Colonic mucosa (tissue), 4 donors: ENCODE data around the gene LYSMD2. TPM values are rescaled to one million over a fixed set of nuclear protein-coding genes. Genes with fewer than 3 reads are reported as not detected.

Source experiments
- DNase-seq: peaks from one replicate; pipeline ENCODE4 v3.0.0-alpha.2; 2020
- H3K27ac ChIP-seq: fragments of 200-600 bp; one replicate; pipeline ENCODE4 v1.8.0; 2021
- H3K27me3 ChIP-seq: fragments of 200-600 bp; one replicate; pipeline ENCODE4 v1.8.0; 2021
- H3K36me3 ChIP-seq: fragments of 200-600 bp; one replicate; pipeline ENCODE4 v1.8.0; 2021
- H3K4me1 ChIP-seq: fragments of 200-600 bp; one replicate; pipeline ENCODE4 v1.8.0; 2021; ENCODE audit warnings: mild to moderate bottlenecking
- H3K4me3 ChIP-seq: fragments of 200-600 bp; one replicate; pipeline ENCODE4 v1.8.0; 2021
- H3K9ac ChIP-seq, 2 donors: one replicate each; pipeline ENCODE4 v1.7.0; 2013; ENCODE audit warnings: control low read depth in 2 of 2, low read depth in 2 of 2, low read length in 2 of 2
- H3K9me3 ChIP-seq: fragments of 200-600 bp; one replicate; pipeline ENCODE4 v1.8.0; 2021
- intact Hi-C: fragments of 100-400 bp; cut with DNase I; formaldehyde crosslinking; loops from one replicate; pipeline ENCODE4 v1.14.1; 2022
- total RNA-seq, 2 donors: library from RNA; stranded (reverse); fragmentation: NEBNext Ultra II Directional in 1 of 2; extraction: Animal tissue kit (Norgen Biotek cat#: 25700) in 1 of 2; gene quantifications; one replicate each; pipeline ENCODE4 v1.2.1, GENCODE V29; 2021
- TF ChIP-seq, protein P1 (sequence below): fragments of 200-600 bp; IDR thresholded peaks from one replicate; pipeline ENCODE4 v1.8.0; 2022; ENCODE audit warnings: antibody characterized with exemption, mild to moderate bottlenecking
- donor health status: healthy.
- donor health status: DM: no; HTN: no; CAD: no.
- donor health status: DM: no; HTN: no; CAD: no.

Gene LYSMD2
- total RNA-seq, 2 donors from 2014 or later = 7.1 to 7.8 TPM

- intact Hi-C loops = no loop called here
These were observed 49.9 kb downstream of the LYSMD2 start for GRCh38 chr15:51687565-51687964.

GRCh38 chr15:51681303-51681963 lies 56.0 kb downstream of the LYSMD2 start, which contains the start of gene SCG3:
TSS of gene SCG3 (plus strand) at chr15:51681503. CDS start at chr15:51681756, 253 bp downstream.
- TF ChIP-seq, protein P1, sequence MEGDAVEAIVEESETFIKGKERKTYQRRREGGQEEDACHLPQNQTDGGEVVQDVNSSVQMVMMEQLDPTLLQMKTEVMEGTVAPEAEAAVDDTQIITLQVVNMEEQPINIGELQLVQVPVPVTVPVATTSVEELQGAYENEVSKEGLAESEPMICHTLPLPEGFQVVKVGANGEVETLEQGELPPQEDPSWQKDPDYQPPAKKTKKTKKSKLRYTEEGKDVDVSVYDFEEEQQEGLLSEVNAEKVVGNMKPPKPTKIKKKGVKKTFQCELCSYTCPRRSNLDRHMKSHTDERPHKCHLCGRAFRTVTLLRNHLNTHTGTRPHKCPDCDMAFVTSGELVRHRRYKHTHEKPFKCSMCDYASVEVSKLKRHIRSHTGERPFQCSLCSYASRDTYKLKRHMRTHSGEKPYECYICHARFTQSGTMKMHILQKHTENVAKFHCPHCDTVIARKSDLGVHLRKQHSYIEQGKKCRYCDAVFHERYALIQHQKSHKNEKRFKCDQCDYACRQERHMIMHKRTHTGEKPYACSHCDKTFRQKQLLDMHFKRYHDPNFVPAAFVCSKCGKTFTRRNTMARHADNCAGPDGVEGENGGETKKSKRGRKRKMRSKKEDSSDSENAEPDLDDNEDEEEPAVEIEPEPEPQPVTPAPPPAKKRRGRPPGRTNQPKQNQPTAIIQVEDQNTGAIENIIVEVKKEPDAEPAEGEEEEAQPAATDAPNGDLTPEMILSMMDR = no peak
- Histone ChIP-seq H3K4me1 (no peaks in the 10 kb centered on the region), H3K27ac (no peak within 1 kb of the TSS), H3K9ac (no peak within 1 kb of the TSS), H3K27me3 (peaks cover 9% of the 10 kb centered on the region), H3K36me3 (no peaks in the 10 kb centered on the region), H3K9me3 (no peaks in the 10 kb centered on the region), H3K4me3 (no peak within 1 kb of the TSS)
- intact Hi-C loops = no loop called here
- peak; percentile 85 for DNase-seq

More at GRCh38 chr15:51687565-51687964, 49.9 kb downstream of the LYSMD2 start:
- H3K9ac ChIP-seq = no peak overlapping the region
- peaks cover 4% of the 10 kb centered on the region for H3K27me3 ChIP-seq
- DNase-seq = no peak
- H3K9me3 ChIP-seq = no peaks in the 10 kb centered on the region
- TF ChIP-seq, protein P1 = no peak
- no peaks in the 10 kb centered on the region for H3K36me3 ChIP-seq
- H3K4me3 ChIP-seq = no peak overlapping the region
- H3K27ac ChIP-seq = no peak overlapping the region
- no peaks in the 10 kb centered on the region for H3K4me1 ChIP-seq

DNA sequence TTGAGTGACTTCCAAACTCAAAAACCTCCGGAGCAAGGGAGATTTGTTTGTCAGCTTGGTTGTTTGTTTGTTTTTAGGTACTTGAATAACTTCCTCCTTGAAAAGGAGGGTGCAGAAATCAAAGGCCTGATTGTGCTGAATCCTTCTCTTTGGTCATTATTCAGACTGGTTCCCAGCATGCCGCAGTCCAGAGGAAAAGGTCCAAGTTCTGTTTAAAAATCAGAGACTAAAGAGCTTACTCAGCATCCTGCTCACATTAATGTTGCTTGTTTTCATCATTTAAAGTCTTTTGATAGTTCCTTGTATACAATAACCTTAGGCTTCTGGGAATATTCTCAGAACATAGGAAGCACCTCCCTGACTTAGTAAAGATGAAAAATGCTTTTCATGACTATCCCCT lies 57.1 kb downstream of the LYSMD2 start:
- Histone ChIP-seq H3K27me3 (peaks cover 9% of the 10 kb centered on the region), H3K4me3 (no peak overlapping the region), H3K9ac (no peak overlapping the region), H3K27ac (no peak overlapping the region), H3K9me3 (no peaks in the 10 kb centered on the region), H3K36me3 (no peaks in the 10 kb centered on the region), H3K4me1 (no peaks in the 10 kb centered on the region)
- TF ChIP-seq, protein P1 = no peak
- DNase-seq = no peak
- intact Hi-C loops = no loop called here

- Histone ChIP-seq H3K9me3 (no peaks in the 10 kb centered on the region), H3K27me3 (peaks cover 9% of the 10 kb centered on the region), H3K4me3 (no peak overlapping the region), H3K9ac (no peak overlapping the region), H3K27ac (no peak overlapping the region), H3K4me1 (no peaks in the 10 kb centered on the region), H3K36me3 (no peaks in the 10 kb centered on the region)
- TF ChIP-seq, protein P1 = no peak
- intact Hi-C loops = no loop called here
- DNase-seq = no peak
These were observed 59.4 kb downstream of the LYSMD2 start for GRCh38 chr15:51678096-51678495.

GRCh38 chr15:51677452-51677851 lies 60.0 kb downstream of the LYSMD2 start:
- no peaks in the 10 kb centered on the region for H3K36me3 ChIP-seq
- H3K9me3 ChIP-seq = no peaks in the 10 kb centered on the region
- H3K27ac ChIP-seq = no peak overlapping the region
- TF ChIP-seq, protein P1 = no peak
- no peak for DNase-seq
- no peaks in the 10 kb centered on the region for H3K4me1 ChIP-seq
- H3K9ac ChIP-seq = no peak overlapping the region
- no peak overlapping the region for H3K4me3 ChIP-seq
- intact Hi-C loops = no loop called here
- H3K27me3 ChIP-seq = peaks cover 5% of the 10 kb centered on the region
